Stimulated activated CD4-positive, alpha-beta T cell treated with anti-CD3 and anti-CD28 coated beads, TNF-alpha, amount 100 ng/mL, for 1 hour (primary cell): Measurements from ENCODE around the gene AOPEP.

Experiments used
- DNase-seq, 3 donors: peaks; one replicate each; pipeline ENCODE4 v3.0.0-alpha.2; 2020; ENCODE audit warnings: low read depth in 3 of 3, low spot score in 1 of 3

Gene AOPEP

DNA sequence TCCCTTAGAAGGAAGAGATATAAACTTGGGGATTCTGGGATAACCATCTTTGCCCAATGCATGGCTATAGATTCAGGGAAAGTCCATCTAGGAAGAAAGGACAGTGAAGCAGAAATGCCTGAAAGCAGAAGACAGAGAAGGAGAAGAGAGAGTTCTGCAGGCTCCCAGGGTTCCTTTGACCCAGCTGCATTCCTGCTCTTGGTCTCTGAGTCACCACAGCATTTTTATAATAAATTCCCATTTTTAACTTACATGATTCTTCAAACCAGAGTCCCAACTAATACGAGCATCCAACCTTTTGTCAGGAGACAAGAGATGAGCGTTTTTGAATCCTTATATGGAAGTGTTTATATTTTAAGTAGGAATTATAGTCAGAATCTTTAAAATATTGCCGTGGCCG, 12.0 kb upstream of the AOPEP start:
- DNase-seq, result no peak

DNA sequence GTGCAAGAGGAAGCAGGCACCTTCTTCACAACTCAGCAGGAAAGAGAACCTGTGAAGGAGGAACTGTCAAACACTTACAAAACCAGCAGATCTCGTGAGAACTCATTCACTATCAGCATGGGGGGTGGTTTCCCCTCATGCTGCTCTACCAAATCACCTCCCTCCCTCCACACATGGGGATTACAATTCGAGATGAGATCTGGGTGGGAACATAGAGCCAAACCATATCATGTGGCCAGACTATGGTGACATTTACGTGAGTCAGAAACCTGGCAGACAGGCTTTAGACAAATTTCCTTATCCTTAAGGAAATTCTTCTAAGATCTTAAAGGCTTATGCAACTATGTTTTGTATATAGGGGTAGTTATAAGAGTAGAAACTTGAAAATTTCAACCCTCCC, 8.7 kb upstream of the AOPEP start:
- DNase-seq, result no peak

DNA sequence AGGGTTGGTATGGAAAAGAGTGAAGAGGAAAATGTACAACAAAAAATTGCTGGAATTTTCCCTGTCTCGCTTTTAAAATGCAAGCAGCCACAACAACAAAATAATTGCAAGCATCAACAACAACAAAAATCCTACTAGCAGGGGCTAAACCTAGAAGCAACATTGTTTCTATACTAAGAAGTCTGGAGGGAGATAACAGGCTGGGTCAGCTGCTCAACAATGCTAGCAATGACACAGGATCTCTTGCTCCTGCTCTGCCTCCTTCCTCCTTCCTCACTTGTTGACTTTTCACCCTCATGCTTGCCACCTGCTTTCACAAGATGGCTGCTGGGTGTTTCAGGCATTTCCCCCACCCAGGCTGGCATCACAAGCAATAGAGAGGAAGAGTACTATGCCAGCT, 7.6 kb upstream of the AOPEP start:
- DNase-seq, result no peak

DNA sequence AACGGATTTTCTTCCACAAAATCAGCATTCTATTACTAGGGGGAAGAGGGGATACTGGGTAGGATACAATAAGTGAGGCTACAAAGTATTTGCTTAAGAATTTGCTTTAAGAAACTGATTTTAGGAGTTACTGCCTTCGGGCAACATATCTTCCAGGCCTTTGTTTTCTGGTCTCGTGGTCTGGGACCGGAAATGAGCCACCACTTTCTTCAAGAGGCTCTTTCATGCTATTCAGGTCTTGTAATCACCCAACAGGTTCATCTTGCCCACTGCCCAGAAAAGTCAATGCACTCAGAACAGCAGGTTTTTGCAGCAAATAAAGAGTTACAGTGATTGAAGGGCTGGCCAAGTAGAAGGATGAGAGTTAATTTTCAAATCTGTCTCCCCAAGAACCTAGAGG, 6.6 kb upstream of the AOPEP start:
- DNase-seq, result no peak

DNA sequence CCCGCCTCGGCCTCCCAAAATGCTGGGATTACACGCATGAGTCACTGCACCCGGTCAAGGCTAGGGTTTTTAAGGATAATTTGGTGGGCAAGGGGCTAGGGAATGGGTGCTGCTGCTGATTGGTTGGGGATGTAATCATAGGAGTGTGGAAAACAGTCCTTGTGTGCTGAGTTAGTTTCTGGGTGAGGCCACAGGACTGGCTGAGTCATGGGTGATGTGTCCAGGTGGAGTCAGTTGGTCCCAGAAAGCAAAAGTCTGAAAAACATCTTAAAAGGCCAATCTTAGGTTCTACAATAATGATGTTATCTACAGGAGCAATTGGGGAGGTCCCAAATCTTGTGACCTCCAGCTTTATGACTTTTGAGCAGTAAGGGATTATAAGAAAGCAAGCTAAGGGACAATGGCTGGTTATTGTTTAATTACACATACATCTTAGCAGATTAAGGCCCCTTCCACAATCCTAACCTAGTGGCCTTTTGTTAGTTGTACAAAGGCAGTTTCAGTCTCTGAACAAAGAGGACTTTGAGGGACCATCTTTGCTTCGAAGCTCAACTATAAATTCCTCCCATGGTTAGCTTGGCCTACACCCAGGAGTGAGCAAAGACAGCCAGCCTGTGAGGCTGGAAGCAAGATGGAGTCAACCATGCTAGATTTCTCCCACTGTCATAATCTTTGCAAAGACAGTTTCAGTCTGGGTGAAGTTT, 5.5 kb upstream of the AOPEP start:
- no peak for DNase-seq

DNA sequence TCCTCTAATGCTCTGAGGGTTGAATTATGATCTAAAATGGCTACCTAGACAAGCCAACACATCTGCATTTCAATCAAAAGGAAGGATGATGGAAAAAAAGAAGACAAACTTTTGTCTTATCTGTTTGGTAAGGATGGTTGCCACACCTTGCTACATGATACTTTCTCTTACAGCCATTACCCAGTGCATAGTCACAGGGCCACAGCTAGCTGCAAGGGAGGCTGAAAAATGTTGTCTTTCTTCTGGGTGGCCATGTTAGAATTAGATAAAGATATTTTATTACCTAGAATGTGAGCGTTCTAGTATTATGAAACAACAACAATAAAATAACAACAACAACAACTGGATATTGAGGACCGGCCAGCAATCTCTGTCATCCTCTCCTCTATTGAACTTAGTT, 4.7 kb upstream of the AOPEP start:
- DNase-seq, result no peak

DNA sequence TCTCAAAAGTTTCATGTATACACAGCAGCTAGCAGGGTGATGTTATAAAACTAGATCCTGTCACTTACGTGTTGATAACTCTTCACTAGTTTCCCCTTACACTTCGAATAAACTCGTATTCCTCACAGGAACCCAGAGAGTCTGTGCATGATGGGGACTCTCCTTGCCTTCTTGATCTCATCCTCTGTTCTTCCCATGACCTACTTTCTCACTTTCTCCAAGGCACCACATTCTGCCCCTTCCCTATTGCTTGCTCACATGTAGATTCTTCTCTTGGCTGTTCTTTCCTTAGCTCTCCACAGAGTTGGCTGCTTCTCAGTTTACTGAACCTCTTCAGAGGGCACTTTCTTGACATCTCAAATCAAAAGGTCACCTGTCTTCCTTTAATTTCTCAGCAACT, 1.2 kb upstream of the AOPEP start:
- DNase-seq, result no peak

DNA sequence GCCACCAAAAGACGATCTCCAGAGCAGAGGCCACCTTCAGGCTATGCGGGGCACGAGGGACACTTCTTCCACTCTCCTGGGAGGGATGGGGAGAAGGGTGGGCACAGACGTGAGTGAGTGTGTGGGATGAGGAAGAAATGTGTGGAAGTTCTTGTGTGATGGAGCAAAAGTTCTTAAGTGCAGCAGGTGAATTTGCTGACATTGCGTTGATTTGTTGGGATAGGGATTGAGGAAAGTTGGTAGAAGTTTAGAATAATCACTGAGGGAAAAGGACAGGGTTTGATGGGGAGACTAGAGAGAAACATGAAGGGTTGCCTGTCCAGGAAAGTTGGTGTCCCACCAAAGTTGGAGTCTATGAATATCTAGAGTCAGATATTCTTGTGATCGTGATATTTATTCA, 2.2 kb downstream of the AOPEP start:
- DNase-seq, result no peak

DNA sequence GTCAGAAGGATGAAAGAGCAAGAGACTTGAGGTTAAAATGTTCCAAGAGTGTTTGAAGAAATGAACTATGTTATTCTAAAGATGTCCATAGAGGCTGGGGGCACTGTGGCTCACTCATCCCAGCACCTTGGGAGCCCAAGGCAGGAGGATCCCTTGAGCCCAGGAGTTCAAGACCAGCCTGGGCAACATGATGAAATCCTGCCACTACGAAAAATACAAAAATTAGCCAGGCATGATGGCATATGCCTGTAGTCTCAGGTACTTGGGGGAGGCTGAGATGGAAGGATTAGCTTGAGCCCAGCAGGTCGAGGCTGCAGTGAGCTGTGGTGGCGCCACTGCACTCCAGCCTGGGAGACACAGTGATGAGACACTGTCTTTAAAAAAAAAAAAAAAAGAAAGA, 2.7 kb downstream of the AOPEP start:
- no peak for DNase-seq

DNA sequence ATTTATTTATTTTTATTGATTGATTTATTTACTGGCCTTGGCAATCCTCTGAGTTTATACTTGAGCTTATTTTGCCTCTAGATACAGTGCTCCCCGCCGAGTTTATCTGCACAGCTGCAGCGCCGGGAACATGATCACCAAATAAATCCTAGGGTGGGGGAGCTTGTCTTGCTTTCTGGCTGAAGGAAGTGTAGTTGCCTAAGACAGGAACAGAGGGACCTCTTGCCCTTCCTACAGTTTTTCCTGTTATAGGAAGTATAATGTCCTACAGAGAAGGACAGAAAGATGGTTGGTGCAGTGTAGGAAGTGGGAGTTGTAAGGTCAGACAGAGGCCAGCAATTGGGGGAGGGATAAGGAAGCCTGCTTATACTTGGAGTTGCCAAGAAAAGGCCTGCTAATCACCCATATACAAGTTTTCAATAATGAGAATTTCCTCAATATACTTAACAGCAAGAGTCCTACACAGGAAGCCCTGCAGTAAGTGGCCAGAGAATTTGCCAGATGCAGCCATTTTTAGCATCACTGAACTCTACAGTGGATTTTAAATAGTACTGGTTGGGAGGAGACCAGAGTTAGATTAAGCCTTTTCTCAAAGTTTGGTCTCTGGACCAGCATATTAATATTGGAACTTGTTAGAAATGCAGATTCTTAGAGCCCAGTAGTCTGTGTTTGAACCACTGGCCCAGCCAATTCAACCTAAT, 7.7 kb downstream of the AOPEP start:
- no peak for DNase-seq

DNA sequence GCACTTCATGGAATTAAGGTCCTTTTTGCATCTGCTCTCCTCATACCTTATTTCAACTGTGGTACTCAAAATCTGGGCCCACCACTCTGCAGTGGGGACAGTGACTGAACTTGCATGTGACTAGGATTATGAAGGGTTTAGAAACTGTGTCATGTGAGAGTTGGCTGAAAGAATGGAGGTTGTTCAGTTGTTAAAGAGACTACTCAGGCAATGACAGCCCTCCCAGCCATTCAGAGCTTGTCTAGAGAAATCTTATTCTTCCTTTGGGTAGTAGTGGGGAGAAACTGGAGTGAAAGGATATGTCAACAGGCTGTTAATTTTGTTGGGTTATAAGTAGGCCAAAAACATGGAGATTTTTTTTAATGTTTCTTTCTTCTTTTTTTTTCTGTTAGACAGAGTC, 10.3 kb downstream of the AOPEP start:
- DNase-seq, result no peak

DNA sequence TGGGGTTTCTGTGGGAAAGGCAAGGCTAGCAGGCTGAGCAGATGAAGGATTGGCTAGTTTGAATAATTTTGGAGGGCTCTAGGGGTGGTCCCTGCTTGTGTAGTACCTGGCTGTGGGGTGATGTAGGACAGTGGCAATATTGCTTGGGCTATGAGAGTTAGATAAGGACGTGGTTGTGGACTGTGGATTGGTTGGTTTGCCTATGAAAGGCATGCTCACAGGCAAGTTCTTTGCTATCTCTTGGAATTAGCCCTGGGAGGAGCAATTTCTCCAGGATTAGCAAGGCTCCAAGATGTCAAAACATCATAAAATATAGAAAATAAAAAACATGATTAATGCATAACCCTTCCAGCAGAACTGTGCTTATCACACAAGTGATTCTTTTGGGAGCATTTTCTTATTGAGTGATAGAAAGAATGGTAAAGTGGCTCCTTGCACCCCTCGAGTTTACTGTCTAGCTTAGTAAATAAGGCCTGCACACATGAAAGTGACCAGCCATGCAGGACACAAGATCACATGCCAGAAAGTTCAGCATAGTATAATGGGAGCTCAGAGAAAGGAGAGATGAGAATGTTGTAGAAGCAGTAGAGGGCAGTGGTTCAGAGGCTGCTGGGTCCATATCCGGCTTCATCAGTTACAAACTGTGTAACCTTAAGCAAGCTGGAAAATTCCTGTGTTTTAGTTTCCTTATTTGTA, 13.8 kb downstream of the AOPEP start:
- DNase-seq, result no peak

DNA sequence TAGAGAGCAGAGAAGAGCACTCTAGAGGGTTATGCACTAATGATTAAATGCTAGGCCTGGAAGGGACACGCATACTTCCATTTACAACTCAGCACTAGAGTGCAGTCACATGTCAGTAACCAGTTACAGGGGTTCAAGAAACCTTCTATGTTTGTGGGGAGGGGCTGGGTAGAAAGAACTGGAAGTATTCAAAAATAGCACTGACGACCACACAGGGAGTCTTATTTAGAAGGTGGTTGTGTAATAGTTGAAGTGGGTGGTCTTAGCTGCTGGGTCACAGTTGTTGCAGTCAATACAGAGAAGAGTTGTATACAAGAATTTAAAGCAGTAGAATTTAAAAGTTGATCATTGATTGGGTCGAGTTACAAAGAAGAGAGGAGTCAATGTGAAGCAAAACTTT, 15.4 kb downstream of the AOPEP start:
- no peak for DNase-seq

DNA sequence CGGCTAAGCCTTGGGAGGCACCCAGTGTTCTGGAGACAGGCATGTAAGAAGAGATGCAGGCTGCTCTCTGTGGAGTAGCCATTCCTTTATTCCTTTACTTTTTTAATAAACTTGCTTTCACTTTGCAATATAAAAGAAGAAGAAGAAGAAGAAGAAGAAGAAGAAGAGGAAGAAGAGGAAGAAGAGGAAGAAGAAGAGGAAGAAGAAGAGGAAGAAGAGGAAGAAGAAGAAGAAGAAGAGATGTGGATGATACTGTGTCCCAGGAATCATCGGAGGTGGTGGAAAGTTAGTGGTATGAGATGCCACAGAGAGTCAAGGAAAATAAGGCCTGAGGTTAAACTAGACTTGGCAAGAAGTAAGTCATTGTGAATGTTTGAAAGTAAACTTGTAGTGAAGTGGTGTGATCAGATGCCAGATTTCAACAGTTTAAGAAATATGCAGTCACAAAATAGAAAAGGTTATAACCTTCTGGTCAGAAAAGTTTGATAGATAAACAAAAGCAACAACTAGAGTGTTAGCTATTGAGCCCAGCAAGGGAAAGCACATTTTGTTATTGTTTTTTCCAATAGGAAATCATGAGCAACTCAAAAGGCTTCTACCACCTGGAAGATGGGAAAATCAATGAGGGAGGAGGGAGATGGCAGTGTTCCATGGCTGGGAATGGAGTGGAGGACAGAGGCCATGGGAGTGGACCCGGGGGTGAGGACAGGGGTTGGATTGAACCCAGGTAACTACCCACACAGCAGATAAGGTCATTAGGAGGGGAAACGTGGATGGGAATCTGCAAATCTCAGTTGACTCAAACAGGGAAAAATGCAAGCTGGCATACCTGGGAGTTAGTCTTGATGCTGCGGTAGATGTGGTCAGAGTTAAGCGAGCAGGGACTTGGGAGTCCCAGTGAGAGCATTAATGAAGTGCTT, 16.8 kb downstream of the AOPEP start:
- no peak for DNase-seq

DNA sequence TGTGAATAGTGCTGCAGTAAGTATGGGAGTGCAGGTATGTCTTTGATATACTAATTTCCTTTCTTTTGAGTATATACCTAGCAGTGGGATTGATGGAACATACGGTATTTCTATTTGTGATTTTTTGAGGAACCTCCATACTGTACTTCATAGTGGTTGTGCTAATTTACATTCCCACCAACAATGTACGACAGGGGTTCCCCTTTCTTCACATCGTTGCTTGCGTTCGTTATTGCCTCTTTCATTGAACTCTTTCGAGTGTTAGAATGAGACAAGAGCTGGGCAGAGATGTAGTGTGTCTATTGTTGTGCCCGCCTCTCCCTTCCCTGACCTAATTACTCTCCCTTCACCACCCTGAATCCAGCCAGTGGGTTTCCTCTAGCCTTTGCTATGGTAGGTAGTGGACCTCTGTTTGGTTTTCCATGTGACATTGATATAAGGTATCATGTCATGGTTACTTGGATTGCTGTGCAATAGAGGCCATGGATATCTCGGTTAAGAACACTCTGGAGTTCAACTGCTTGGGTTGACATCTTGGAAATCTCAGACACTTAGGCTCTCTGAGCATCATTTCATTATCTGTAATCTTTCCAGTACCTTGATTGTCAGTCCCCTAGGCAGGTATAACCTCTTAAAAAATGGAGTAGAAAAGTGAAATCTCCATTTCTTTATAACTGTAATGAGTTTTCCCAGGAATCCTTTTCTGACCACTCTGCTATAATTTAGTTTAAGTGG, 19.5 kb downstream of the AOPEP start:
- DNase-seq, result no peak

DNA sequence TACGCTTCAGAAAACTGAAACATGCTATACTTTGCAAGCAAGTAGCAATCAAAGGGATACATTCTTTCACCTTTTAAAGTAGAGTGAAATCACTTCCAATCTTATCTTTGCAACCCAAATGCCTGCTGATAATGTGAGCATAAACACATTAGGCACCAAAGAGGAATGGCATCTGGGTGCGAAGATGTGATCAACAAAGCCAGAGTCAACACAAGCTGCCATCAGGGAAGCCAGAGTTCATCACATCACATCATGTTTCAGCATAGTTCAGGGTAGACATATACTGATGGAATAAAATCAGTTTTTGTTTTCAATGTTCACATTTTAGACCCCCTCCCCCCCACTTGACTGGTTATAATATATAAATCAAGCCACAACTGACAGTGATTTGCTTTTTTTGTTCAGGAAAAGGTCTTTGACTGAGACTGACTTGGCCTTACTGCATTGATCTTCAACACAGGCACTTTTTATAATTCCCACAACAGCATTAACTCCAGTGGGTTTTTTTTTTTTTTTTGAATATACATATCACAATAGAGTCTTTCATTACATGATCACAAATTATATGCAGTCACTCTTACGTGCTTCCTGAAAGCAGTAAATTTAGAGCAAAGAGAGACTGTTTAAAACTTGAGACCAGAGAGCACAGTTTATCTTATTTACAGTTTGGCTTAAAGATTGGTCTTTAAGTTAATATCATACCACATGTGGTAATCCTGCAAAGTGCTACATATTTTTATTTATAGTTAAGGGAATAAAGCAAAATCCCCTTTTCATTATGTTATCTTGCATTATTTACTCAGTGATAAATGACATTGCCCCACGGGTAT, 20.3 kb downstream of the AOPEP start:
- DNase-seq, result no peak

DNA sequence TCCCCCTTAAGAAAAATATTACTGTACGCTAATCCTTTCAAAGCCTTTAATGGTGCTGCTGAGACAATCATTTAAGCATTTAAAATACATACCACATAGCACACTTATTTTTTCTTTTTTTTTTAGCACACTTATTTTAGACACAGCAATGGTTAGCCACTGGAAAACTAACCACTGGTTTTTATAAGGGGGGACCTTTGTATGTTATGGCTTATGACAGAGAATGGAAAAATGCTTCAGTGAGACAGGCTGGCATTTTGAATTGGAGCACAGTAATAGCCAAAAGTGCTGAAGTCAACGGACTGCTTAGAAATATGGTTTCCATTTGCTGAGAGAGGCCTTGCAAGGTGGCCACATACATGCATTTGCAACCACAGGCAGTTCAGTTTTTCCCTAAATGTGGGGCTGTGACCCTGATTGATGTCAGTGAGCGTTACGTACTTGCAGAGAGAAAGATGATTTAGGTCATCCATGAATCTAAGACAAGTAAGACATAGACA, 28.5 kb downstream of the AOPEP start:
- DNase-seq, result no peak

DNA sequence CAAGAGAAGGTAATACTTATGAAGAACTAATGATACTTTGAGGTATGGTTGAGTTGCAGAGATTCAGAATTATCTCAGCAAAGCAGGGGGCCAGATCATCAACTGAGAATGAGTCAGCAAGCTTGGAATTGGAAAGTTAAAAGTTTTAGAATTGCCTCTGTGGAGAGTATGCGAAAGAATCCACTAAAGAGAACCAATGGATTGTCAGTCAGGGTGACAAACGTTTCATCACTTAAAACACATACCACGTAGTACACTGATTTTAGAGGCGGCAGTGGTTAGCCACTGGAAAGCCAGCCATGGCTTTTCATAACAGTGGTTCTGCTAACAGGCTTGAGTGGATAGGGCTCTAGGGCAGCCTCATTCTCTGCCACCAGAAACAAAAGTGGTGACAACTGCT, 30.7 kb downstream of the AOPEP start:
- no peak for DNase-seq

DNA sequence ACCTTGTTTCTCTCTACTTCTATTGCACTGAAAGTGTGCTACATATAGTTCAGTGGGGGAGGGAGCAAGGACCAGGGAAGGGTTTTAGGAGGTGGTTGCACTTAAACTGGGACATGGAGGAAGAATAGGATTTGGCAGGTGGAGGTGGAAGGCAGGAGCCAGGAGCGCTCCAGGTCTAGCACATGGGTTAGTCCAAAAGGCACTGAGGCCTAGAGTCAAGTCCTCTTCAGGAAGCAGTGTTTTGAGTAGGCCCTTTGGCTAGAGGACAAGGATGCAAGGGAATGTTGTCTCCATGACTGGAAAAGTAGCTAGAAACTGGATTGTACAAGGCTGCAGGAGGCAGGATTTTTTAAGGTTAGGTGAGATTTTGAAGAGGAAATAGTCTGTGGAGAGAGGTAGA, 31.5 kb downstream of the AOPEP start:
- DNase-seq, result no peak

DNA sequence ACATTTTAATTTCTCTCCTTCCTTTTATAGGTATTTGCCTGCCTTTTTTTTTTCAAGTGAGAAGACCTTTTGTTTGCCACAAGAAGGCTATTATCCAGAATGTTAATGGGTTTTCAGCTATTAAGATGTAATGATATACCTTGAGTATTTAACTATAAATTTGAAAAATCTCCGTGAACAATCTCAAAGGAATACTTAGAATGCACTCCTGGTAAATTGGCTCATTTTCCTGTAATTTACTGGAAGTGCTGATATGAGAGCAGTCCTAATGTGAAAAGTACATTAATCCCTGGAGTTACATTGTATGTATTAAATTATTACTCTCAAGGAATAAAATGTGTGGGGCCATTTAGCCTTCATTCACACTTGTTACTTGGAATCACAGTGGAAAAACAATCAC, 32.4 kb downstream of the AOPEP start:
- no peak for DNase-seq
